NCI-H748 (cell line): ENCODE results near the gene NHLH1.

Source experiments
- DNase-seq: peaks from one replicate; lab custom pipeline; 2025; ENCODE audit not compliant: unreplicated experiment; lab: John Stamatoyannopoulos, UW

The NHLH1 gene

GRCh38 chr1:160366731-160367515 lies at the start of gene NHLH1:
NHLH1 (plus strand) TSS chr1:160367071; CDS start chr1:160370732, 3,661 bp downstream.
- DNase-seq, result no peak

- no peak for DNase-seq
These were observed 44.0 kb upstream of the NHLH1 start for GRCh38 chr1:160322831-160323230.

- peak; percentile 96 for DNase-seq
These were observed 41.6 kb upstream of the NHLH1 start for GRCh38 chr1:160325252-160325651.

DNA sequence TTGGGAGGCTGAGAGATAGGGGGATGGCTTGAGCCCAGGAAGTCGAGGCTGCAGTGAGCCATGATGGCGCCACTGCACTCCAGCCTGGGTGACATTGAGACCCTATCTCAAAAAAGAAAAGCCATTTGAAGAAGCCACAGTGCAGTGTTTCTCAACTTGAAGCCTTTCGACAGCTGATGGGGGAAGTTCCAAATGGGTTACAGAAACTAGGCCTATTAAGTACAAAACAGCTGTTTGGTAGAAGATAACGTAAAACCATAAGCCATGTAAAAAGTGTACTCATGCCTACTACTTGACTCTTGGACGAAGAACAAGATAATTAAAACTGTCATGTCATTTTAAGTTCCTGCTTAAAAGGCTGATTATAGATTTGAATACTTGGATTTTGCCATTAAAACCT lies 40.5 kb upstream of the NHLH1 start:
- DNase-seq, result no peak

DNA sequence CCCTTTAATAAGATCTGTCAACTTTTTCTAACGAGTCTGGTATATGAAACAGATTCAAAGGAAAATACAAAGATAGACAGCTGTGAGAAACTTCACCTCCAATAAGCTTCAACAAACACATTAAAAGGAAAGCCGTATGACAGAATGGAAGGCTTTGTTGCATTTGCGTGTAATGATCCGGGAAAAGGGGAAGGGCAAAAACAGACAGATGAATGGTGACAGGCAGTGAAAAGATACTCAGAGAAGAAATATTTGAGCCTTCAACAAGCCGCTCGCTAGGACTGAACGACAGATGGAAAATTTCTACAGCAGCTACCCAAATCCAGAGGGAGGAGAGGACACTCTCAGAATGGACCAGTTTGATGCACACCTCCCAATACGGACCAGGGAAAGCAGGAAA lies 38.7 kb upstream of the NHLH1 start:
- no peak for DNase-seq

DNA sequence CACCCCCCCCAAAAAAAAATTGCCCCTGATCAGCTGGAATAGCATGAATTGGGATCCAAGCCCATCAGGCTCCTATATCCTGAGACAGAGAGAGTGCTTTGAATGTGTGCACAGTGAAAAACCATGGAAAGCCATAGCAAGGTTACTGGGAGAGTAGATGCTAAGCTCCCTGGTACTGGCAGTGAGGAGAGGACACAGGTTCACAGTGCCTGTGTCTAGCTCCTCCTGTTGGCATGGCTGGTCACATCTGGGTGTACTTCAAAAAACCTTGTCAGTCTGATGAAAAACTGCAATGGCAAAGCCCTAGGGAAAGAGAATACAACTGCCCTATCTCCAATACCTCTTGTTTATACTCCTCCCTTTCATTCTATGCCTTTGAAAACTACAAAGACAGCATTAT lies 36.8 kb upstream of the NHLH1 start:
- no peak for DNase-seq

- no peak for DNase-seq
These were observed 34.4 kb upstream of the NHLH1 start for GRCh38 chr1:160332516-160332915.

GRCh38 chr1:160338580-160338979 lies 28.3 kb upstream of the NHLH1 start:
- no peak for DNase-seq

DNA sequence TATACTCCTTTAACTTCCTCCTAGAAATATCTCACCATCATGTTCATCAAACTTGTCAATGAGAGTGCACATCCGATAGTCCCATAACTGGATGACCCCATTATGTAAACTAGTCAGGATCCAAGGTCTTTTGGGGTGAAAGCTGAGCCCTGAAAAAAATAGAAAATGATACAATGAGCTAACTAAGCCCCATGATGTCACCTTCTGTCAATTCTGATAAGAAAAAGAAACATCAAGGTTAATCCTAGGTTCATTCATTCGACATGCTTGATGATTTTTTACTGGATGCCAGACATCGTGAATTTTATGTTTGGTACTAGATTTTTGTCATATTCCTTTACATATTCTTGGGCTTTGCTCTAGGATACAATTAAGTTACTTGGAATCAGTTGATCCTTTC lies 26.7 kb upstream of the NHLH1 start:
- no peak for DNase-seq

- no peak for DNase-seq
These were observed 26.0 kb upstream of the NHLH1 start for GRCh38 chr1:160340866-160341265.

DNA sequence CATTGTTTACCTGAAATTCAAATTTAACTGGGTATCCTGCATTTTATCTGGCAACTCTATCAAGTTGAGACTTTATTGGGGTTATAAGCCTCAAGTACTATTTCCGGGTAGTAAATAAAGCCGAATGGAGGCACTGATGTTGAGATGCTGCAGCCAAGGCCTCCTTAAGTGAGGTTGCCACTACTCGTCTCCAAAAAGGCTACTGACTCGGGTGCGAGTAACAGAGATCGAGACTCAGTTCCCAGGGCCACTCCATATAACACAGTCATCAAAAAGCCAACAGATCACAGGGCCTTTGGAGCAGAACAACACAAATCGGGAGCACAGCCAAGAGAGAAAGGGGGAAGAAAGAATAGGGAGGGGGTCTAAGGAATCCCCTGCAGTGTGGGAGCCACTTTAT lies 24.3 kb upstream of the NHLH1 start:
- no peak for DNase-seq

DNA sequence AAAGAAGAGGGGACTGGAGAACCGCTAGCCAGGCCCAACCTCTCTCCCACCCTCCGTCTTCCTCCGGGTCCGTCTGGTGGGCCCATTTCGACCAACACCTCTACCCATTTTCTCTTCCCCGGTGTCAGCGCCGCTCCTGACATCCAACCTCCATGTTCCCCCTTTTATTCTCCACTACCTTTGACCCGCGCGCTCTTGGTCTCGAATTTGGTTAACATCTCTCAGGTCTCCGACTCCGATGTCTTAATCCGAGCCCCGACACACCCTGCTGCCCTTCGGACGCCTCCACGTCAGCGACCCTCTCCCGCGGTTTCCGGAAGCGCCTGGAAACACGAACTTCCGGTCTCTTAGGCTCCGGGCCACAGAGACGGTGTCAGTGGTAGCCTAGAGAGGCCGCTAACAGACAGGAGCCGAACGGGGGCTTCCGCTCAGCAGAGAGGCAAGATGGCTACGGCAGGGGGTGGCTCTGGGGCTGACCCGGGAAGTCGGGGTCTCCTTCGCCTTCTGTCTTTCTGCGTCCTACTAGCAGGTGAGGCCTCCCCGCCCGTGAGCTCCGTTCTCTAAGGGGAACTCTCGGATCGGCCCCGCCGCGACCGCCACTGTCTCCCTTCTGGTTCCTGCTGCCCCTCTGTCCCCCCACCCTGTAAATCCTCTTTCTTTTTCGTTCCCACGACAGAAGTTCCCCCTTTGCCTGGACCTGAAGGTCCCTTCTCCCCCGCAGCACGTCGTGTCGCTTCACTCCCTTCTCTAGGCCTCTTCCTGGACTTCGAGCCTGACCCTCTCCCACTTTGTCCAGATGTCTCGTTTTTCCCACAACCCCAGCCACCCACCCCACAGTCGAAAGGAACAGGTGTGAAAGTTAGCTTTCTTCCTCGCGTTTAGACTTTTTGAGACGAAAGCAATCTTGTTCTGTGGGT lies 23.7 kb upstream of the NHLH1 start, which contains the start of the genes COPA and NCSTN:
Gene COPA, minus strand, starts transcription at position 298 of the 917 bp plus-strand sequence. Its CDS starts 80 bp downstream, at position 218.
Gene NCSTN, plus strand, starts transcription at position 431 of the 917 bp plus-strand sequence. Its CDS starts 14 bp downstream, at position 445.
- peak; percentile 96 for DNase-seq

DNA sequence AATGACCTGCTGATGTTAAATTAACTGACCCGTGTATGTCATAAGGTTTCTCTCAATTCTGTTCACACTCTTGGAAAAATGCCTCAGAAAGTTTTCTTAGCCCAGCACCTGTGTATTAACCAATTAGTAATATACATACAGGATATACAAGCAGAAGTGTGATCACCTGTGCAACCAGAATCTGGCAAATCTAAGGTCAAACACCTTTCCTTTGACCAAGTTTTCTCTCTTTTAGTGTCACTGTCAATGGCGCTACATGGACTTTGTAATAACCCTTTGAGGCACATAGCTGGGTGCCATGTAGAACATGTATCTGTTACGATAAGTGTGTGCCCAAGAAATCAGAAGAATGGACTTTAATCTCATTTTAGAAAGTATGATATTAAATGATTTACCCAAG lies 22.6 kb upstream of the NHLH1 start:
- no peak for DNase-seq

DNA sequence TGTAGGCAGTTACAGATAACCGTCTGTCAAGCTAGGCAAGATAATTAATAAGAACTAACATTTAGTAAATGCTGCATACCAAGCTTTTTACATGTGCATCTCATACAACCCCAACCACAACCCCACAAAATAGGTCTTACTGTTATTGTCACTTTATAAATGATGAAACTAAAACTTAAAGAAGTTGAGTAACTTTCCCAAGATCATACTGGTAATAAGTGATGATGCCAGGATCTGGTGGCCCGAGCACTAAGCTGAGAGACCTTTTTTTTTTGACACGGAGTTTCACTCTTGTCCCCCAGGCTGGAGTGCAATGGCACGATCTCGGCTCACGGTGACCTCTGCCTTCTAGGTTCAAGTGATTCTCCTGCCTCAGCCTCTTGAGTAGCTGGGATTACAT lies 21.9 kb upstream of the NHLH1 start:
- DNase-seq, result no peak

GRCh38 chr1:160346463-160346862 lies 20.4 kb upstream of the NHLH1 start:
- DNase-seq, result no peak

DNA sequence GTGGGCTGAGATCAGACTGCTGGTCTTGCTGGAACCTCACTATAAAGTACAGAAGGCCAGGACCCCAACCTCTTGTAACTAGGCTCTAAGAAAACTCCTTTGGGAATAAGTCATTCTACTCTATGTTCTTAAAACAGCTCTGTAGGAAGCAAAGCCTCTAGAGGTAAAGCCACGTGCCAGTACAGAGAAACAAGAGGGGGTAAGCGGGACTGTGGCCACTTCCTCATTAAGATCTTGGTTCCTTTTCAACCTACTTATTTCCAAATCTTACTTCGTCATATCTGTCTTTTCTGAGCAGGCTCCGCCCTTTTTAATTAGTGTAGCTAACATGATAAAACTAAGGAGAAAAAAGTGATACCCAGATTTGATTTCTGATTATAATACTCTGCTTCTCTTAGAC lies 19.9 kb upstream of the NHLH1 start:
- DNase-seq, result no peak

DNA sequence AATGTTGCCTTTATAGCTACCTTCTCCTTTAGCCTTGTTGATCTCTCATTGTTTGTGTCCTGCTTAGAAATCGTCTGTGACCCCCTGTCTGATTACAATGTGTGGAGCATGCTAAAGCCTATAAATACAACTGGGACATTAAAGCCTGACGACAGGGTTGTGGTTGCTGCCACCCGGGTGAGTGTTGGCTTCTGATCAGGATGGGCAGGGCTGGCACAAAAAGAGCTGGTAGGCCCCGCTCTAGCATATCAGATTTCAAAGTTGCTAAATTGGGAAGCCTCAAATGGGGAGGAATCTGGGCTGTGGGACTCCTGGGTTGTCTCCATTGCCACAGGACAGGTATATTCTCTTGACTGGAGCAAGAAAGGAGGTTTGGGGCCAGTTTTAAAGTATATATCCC lies 15.2 kb upstream of the NHLH1 start:
- no peak for DNase-seq

DNA sequence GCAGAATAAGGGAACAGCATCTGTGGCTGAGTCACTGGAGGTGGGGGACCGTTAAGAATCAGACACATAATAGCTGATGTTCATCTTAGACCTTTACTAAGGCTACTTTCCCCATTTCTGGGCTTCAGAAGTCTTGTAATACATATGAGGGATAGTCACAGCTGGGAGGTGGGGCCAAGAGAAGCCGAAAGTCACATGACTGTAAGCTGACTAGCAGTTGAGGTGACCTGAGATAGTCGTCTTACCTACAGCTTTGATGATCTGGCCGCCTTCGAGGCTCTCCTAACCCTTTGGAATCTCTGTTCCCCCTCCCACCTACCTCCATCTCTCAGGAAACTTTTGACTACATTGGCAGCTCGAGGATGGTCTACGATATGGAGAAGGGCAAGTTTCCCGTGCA lies 14.3 kb upstream of the NHLH1 start:
- DNase-seq, result no peak

GRCh38 chr1:160353223-160353622 lies 13.6 kb upstream of the NHLH1 start:
- no peak for DNase-seq

GRCh38 chr1:160354388-160354985 lies 12.4 kb upstream of the NHLH1 start:
- peak; percentile 2 for DNase-seq

DNA sequence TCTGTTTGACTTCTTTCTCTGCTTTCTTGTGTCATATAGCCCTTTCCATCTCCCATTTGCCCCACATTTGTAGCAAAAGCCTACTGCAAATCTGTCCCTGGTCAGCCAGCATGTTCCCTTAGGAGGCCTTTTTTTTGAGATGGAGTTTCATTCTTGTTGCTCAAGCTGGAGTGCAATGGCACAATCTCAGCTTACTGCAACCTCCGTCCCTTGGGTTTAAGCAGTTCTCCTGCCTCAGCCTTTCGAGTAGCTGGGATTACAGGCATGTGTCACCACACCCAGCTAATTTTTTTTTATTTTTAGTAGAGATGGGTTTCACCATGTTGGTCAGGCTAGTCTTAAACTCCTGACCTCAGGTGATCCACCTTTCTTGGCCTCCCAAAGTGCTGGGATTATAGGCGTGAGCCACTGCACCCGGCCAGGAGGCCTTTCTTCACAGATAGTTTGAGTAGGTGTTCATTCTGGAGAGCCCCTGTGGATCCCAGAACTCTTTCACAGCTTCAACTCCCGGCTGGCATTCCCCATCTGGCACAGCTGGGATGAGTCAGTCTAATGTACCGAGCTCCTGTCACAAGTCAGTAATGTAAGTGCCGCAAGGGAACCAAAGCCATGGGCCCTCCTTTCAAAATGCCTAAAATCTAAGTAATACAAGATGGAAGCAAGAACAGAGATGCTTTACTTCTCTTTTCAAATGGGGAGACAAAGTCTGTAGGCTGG lies 9.4 kb upstream of the NHLH1 start:
- DNase-seq, result no peak
